ENCODE results near the gene RAPGEF5.

Gene RAPGEF5

GRCh38 chr7:22219036-22219435 is 137.9 kb downstream of the RAPGEF5 start:
- DNase-seq (ENCODE audit: low spot score) = peak; percentile 96

- DNase-seq (ENCODE audit: low spot score) = no peak
These were observed 140.0 kb downstream of the RAPGEF5 start for GRCh38 chr7:22216832-22217475.

- no peak for DNase-seq (ENCODE audit: low spot score)
These were observed 140.6 kb downstream of the RAPGEF5 start for GRCh38 chr7:22216309-22216708.

- no peak for DNase-seq (ENCODE audit: low spot score)
These were observed 143.0 kb downstream of the RAPGEF5 start for GRCh38 chr7:22214000-22214399.

- DNase-seq (ENCODE audit: low spot score) = no peak
These were observed 143.9 kb downstream of the RAPGEF5 start for GRCh38 chr7:22213081-22213480.

- no peak for DNase-seq (ENCODE audit: low spot score)
These were observed 146.0 kb downstream of the RAPGEF5 start for GRCh38 chr7:22210967-22211366.

- DNase-seq (ENCODE audit: low spot score) = no peak
These were observed 146.6 kb downstream of the RAPGEF5 start for GRCh38 chr7:22210355-22210754.

GRCh38 chr7:22208799-22209198 is 148.2 kb downstream of the RAPGEF5 start:
- no peak for DNase-seq (ENCODE audit: low spot score)

GRCh38 chr7:22207724-22208225 is 149.2 kb downstream of the RAPGEF5 start:
- DNase-seq (ENCODE audit: low spot score) = no peak

GRCh38 chr7:22205631-22206030 is 151.3 kb downstream of the RAPGEF5 start:
- no peak for DNase-seq (ENCODE audit: low spot score)

GRCh38 chr7:22204312-22204711 is 152.6 kb downstream of the RAPGEF5 start:
- no peak for DNase-seq (ENCODE audit: low spot score)

GRCh38 chr7:22202141-22202540 is 154.8 kb downstream of the RAPGEF5 start:
- no peak for DNase-seq (ENCODE audit: low spot score)

- no peak for DNase-seq (ENCODE audit: low spot score)
These were observed 155.6 kb downstream of the RAPGEF5 start for GRCh38 chr7:22201186-22201880.

GRCh38 chr7:22200777-22201176 is 156.2 kb downstream of the RAPGEF5 start:
- DNase-seq (ENCODE audit: low spot score) = no peak

- no peak for DNase-seq (ENCODE audit: low spot score)
These were observed 156.7 kb downstream of the RAPGEF5 start for GRCh38 chr7:22200238-22200637.

GRCh38 chr7:22197376-22197775 is 159.6 kb downstream of the RAPGEF5 start:
- DNase-seq (ENCODE audit: low spot score) = no peak

GRCh38 chr7:22196429-22196828 is 160.5 kb downstream of the RAPGEF5 start:
- no peak for DNase-seq (ENCODE audit: low spot score)

- DNase-seq (ENCODE audit: low spot score) = no peak
These were observed 161.4 kb downstream of the RAPGEF5 start for GRCh38 chr7:22195397-22196172.

- peak; percentile 63 for DNase-seq (ENCODE audit: low spot score)
These were observed 162.2 kb downstream of the RAPGEF5 start for GRCh38 chr7:22194658-22195273.

- DNase-seq (ENCODE audit: low spot score) = peak; percentile 89
These were observed 163.4 kb downstream of the RAPGEF5 start for GRCh38 chr7:22193450-22193983.

- no peak for DNase-seq (ENCODE audit: low spot score)
These were observed 164.2 kb downstream of the RAPGEF5 start for GRCh38 chr7:22192801-22193200.

- no peak for DNase-seq (ENCODE audit: low spot score)
These were observed 166.2 kb downstream of the RAPGEF5 start for GRCh38 chr7:22190736-22191135.
